Heart left ventricle (tissue), 13 donors: ENCODE measurements around the gene ZSWIM4.

ENCODE experiments used
- CTCF ChIP-seq, 12 donors: fragments of 200-600 bp; sonication (generic) in 4 of 12; IDR thresholded peaks; one replicate each; pipeline versions ENCODE4 v1.5.0 to v1.8.0; 2018 to 2022; ENCODE audit warnings: antibody characterized with exemption in 12 of 12, mild to moderate bottlenecking in 5 of 12
- POLR2A ChIP-seq, 2 donors: fragments of 450-650 bp; IDR thresholded peaks; one replicate each; pipeline ENCODE4 v1.6.1; 2017; ENCODE audit warnings: antibody characterized with exemption in 2 of 2, mild to moderate bottlenecking in 2 of 2, moderate library complexity in 2 of 2
- donor health status: ischemic (EF 13 %, LVEDD 7.1; RV severe dilation, severe dysfunction).
- donor health status: DM: no; HTN: yes; CAD: no.
- donor health status: DM: no; HTN: no; CAD: no.
- donor health status: ischemic (EF 25% LVEDD 6.9; RV normal size, moderate dysfunction).
- donor health status: ischemic (EF 25% LVEDD 5.7; RV mildly dilated, moderate dysfunction).
- donor health status: ischemic (EF 35%, LVEDD 5.7; RV mildly dilated, moderate dysfunction).
- donor health status: nonischemic (EF 11% LVEDD 7.7; RV severe dilation, severe dysfunction).
- donor health status: DM: yes; HTN: yes; CAD: no.
- donor health status: PGD.
- donor health status: ischemic (EF 29% LVEDD 5.4; RV normal size, mild dysfunction).
- donor health status: nonischemic (EF 23%, LVEDD 6.1; RV moderate dilation, normal function).

- TF ChIP-seq POLR2A (IDR thresholded peaks at IDR 0.05) (no peak), CTCF (IDR thresholded peaks at IDR 0.05) (no peak)
Measured at GRCh38 chr19:13869281-13869680, 74.0 kb downstream of the ZSWIM4 start.
